ENCODE results near the gene CALN1.

CALN1 gene

GRCh38 chr7:72153132-72153512, 259.0 kb downstream of the CALN1 start:
- Histone ChIP-seq H3K4me1 (ENCODE audit: low read length) (no peaks in the 10 kb centered on the region), H2AFZ (ENCODE audit: low read depth, low read length) (no peak overlapping the region), H3K9me3 (ENCODE audit: insufficient read depth, low read length) (no peaks in the 10 kb centered on the region), H4K20me1 (ENCODE audit: insufficient read depth, low read length) (no peaks in the 10 kb centered on the region), H3K36me3 (replicated peaks; ENCODE audit: low read depth, low read length) (no peaks in the 10 kb centered on the region), H3K27ac (ENCODE audit: low read length) (no peak overlapping the region), H3K79me2 (ENCODE audit: low read length) (no peaks in the 10 kb centered on the region), H3K4me3 (ENCODE audit: low read length) (no peak overlapping the region), H3K27me3 (ENCODE audit: low read depth, low read length) (no peaks in the 10 kb centered on the region), H3K9ac (ENCODE audit: low read length) (no peak overlapping the region), H3K4me2 (ENCODE audit: low read length) (no peak overlapping the region)
- TF ChIP-seq, protein P1, sequence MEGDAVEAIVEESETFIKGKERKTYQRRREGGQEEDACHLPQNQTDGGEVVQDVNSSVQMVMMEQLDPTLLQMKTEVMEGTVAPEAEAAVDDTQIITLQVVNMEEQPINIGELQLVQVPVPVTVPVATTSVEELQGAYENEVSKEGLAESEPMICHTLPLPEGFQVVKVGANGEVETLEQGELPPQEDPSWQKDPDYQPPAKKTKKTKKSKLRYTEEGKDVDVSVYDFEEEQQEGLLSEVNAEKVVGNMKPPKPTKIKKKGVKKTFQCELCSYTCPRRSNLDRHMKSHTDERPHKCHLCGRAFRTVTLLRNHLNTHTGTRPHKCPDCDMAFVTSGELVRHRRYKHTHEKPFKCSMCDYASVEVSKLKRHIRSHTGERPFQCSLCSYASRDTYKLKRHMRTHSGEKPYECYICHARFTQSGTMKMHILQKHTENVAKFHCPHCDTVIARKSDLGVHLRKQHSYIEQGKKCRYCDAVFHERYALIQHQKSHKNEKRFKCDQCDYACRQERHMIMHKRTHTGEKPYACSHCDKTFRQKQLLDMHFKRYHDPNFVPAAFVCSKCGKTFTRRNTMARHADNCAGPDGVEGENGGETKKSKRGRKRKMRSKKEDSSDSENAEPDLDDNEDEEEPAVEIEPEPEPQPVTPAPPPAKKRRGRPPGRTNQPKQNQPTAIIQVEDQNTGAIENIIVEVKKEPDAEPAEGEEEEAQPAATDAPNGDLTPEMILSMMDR (IDR thresholded peaks at IDR 0.05; ENCODE audit: low read depth, low read length) = no peak
- TF ChIP-seq EZH2phosphoT487 (IDR thresholded peaks at IDR 0.05; ENCODE audit: low read depth) = no peak

GRCh38 chr7:72152161-72153131, 259.7 kb downstream of the CALN1 start:
- H3K9ac ChIP-seq (ENCODE audit: low read length) = no peak overlapping the region
- no peak overlapping the region for H2AFZ ChIP-seq (ENCODE audit: low read depth, low read length)
- TF ChIP-seq EZH2phosphoT487 (IDR thresholded peaks at IDR 0.05; ENCODE audit: low read depth) = no peak
- TF ChIP-seq, protein P1 (IDR thresholded peaks at IDR 0.05; ENCODE audit: low read depth, low read length) = no peak

GRCh38 chr7:72140566-72140965, 271.6 kb downstream of the CALN1 start:
- Histone ChIP-seq H3K36me3 (replicated peaks; ENCODE audit: low read depth, low read length) (no peaks in the 10 kb centered on the region), H3K4me2 (ENCODE audit: low read length) (no peak overlapping the region), H3K4me1 (ENCODE audit: low read length) (no peaks in the 10 kb centered on the region), H3K9me3 (ENCODE audit: insufficient read depth, low read length) (no peaks in the 10 kb centered on the region), H3K27ac (ENCODE audit: low read length) (no peak overlapping the region), H3K27me3 (ENCODE audit: low read depth, low read length) (no peaks in the 10 kb centered on the region), H4K20me1 (ENCODE audit: insufficient read depth, low read length) (no peaks in the 10 kb centered on the region), H3K4me3 (ENCODE audit: low read length) (no peak overlapping the region), H2AFZ (ENCODE audit: low read depth, low read length) (no peak overlapping the region), H3K79me2 (ENCODE audit: low read length) (no peaks in the 10 kb centered on the region), H3K9ac (ENCODE audit: low read length) (no peak overlapping the region)
- TF ChIP-seq EZH2phosphoT487 (IDR thresholded peaks at IDR 0.05; ENCODE audit: low read depth) = no peak
- TF ChIP-seq, protein P1 (IDR thresholded peaks at IDR 0.05; ENCODE audit: low read depth, low read length) = no peak

More at GRCh38 chr7:72152161-72153131, 259.7 kb downstream of the CALN1 start:
- no peak overlapping the region for H3K4me2 ChIP-seq (ENCODE audit: low read length)
- H3K4me1 ChIP-seq (ENCODE audit: low read length) = no peaks in the 10 kb centered on the region
- no peaks in the 10 kb centered on the region for H3K27me3 ChIP-seq (ENCODE audit: low read depth, low read length)
- no peak overlapping the region for H3K27ac ChIP-seq (ENCODE audit: low read length)
- no peaks in the 10 kb centered on the region for H4K20me1 ChIP-seq (ENCODE audit: insufficient read depth, low read length)
- no peak overlapping the region for H3K4me3 ChIP-seq (ENCODE audit: low read length)
- no peaks in the 10 kb centered on the region for H3K9me3 ChIP-seq (ENCODE audit: insufficient read depth, low read length)
- H3K79me2 ChIP-seq (ENCODE audit: low read length) = no peaks in the 10 kb centered on the region
- H3K36me3 ChIP-seq (replicated peaks; ENCODE audit: low read depth, low read length) = no peaks in the 10 kb centered on the region

- Histone ChIP-seq H3K9me3 (ENCODE audit: insufficient read depth, low read length) (no peaks in the 10 kb centered on the region), H3K27me3 (ENCODE audit: low read depth, low read length) (no peaks in the 10 kb centered on the region), H3K27ac (ENCODE audit: low read length) (no peak overlapping the region), H3K9ac (ENCODE audit: low read length) (no peak overlapping the region), H3K4me2 (ENCODE audit: low read length) (no peak overlapping the region), H2AFZ (ENCODE audit: low read depth, low read length) (no peak overlapping the region), H3K79me2 (ENCODE audit: low read length) (no peaks in the 10 kb centered on the region), H3K36me3 (replicated peaks; ENCODE audit: low read depth, low read length) (no peaks in the 10 kb centered on the region), H3K4me3 (ENCODE audit: low read length) (no peak overlapping the region), H4K20me1 (ENCODE audit: insufficient read depth, low read length) (no peaks in the 10 kb centered on the region), H3K4me1 (ENCODE audit: low read length) (no peaks in the 10 kb centered on the region)
- TF ChIP-seq EZH2phosphoT487 (IDR thresholded peaks at IDR 0.05; ENCODE audit: low read depth) = no peak
- TF ChIP-seq, protein P1 (IDR thresholded peaks at IDR 0.05; ENCODE audit: low read depth, low read length) = no peak
Measured at GRCh38 chr7:72127136-72127535, 285.0 kb downstream of the CALN1 start.
